ENCODE data around the gene DPH5. TPM values are rescaled to one million over a fixed set of nuclear protein-coding genes. Genes with fewer than 3 reads are reported as not detected.
"Not testable (repeated sequence)": the region's sequence is repeated elsewhere in the genome, so short reads cannot be mapped to it uniquely, and the experiment has no call there.

The DPH5 gene, protein sequence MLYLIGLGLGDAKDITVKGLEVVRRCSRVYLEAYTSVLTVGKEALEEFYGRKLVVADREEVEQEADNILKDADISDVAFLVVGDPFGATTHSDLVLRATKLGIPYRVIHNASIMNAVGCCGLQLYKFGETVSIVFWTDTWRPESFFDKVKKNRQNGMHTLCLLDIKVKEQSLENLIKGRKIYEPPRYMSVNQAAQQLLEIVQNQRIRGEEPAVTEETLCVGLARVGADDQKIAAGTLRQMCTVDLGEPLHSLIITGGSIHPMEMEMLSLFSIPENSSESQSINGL
- total RNA-seq: 10 to 100 TPM in 2 of 4 donors, 1 to 10 TPM in 2; 3.0 to 26.4 (median 8.5) TPM

DNA sequence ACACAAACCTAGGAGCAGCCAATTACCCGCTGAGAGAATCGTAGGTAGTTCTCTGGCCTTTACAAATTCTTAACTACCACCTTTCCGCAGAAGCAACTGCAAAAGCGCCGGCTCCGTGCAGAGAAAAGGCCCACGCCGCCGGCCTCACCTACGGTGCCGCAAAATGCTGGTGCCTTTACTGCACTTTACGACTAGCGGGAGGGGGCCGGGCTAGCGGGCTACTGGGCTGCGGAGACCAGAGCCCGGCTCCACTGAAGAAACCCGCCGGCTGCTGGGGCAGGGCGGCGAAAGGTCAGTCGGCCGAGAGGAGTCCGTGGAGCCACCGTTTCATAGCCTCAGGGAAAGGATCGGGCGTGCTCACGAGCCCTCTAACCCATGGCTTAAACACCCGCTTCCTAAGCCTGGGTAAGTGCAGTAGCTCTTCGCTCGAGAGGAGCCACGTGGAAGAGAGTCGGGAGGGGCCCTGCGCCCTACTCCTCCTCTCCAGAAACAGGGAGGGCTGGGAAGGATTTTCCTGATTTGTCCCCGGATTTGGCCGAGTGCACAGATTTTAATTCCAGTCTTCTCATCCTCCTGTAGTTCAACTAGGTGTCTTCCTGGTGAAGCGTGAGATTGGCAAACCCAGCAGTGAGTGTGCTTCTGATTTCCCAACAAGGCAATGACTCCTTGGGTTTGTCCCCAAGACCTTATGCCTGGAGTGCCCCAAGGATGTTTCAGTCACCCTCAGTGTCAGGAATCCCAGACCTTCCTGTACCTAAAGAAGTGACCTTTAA is at the start of gene DPH5:
DPH5 (minus strand) TSS at position 128 of the 773 bp plus-strand sequence. CDS start 341 bp downstream, outside the sequence.
- Histone ChIP-seq H3K36me3 (no peaks in the 10 kb centered on the region), H3K9me3 (no peaks in the 10 kb centered on the region), H3K4me1 (peaks cover 0 to 11% (median 0%) of the 10 kb centered on the region in 4 donors), H3K27ac (peak within 1 kb of the TSS; percentile 62 to 80 (median 76)), H3K4me3 (peak within 1 kb of the TSS; percentile 50 to 80 (median 65)), H3K27me3 (no peaks in the 10 kb centered on the region)
- DNase-seq: peak; percentile 91 to 96 (median 92)
- peak in 1 of 2 donors; percentile 60 for TF ChIP-seq POLR2A (IDR thresholded peaks at IDR 0.05)
- TF ChIP-seq, protein P1, sequence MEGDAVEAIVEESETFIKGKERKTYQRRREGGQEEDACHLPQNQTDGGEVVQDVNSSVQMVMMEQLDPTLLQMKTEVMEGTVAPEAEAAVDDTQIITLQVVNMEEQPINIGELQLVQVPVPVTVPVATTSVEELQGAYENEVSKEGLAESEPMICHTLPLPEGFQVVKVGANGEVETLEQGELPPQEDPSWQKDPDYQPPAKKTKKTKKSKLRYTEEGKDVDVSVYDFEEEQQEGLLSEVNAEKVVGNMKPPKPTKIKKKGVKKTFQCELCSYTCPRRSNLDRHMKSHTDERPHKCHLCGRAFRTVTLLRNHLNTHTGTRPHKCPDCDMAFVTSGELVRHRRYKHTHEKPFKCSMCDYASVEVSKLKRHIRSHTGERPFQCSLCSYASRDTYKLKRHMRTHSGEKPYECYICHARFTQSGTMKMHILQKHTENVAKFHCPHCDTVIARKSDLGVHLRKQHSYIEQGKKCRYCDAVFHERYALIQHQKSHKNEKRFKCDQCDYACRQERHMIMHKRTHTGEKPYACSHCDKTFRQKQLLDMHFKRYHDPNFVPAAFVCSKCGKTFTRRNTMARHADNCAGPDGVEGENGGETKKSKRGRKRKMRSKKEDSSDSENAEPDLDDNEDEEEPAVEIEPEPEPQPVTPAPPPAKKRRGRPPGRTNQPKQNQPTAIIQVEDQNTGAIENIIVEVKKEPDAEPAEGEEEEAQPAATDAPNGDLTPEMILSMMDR (IDR thresholded peaks at IDR 0.05): no peak

DNA sequence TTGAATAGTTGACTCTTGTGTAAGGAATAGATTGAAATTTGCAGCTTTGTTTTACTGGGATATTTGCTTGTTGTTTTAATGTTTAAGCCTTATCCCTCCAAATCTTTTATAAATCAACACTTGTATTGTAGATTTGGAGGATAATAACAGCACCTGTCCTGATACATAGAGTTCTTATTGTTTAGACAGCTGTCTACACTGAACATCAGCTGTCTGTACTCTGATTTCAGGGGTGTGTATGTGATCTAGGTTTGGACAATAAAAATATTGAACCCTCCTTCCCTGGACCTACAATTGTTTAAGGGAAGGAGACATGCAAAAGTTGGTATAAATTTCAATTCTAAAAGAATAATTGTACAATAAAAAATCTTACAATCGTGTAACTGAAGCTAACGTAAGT is 48.3 kb upstream of the DPH5 start:
- Histone ChIP-seq H3K4me1 (no peaks in the 10 kb centered on the region), H3K27ac (no peak overlapping the region), H3K4me3 (no peak overlapping the region), H3K9me3 (no peaks in the 10 kb centered on the region), H3K36me3 (peaks cover 0 to 7% (median 0%) of the 10 kb centered on the region in 3 donors), H3K27me3 (no peaks in the 10 kb centered on the region)
- DNase-seq: no peak
- TF ChIP-seq, protein P1 (IDR thresholded peaks at IDR 0.05): no peak
- TF ChIP-seq POLR2A (IDR thresholded peaks at IDR 0.05): no peak

DNA sequence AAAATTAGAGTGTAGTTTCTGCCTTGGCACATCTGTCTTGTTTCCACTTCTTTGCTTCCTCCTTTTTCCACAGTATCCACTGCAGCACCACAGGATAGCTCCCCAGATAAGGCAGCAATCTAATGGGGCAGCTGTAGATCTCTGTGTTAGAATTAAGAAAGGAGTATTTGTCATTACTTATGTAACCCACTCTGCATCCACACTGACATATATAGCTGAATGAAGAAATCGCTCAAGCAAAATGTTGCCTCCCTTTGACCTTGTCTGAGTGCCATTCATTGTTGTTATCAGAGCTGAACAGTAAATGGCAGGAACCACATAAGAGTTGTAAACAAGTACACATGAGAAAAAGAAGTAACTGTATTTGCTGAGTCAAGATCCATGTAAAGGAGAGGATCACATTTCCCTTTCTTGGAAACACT is 45.9 kb upstream of the DPH5 start:
- Histone ChIP-seq H3K27ac (no peak overlapping the region), H3K27me3 (no peaks in the 10 kb centered on the region), H3K4me1 (no peaks in the 10 kb centered on the region), H3K36me3 (peaks cover 0 to 7% (median 0%) of the 10 kb centered on the region in 3 donors), H3K9me3 (no peaks in the 10 kb centered on the region), H3K4me3 (no peak overlapping the region)
- TF ChIP-seq, protein P1 (IDR thresholded peaks at IDR 0.05): no peak
- no peak for TF ChIP-seq POLR2A (IDR thresholded peaks at IDR 0.05)
- no peak for DNase-seq

DNA sequence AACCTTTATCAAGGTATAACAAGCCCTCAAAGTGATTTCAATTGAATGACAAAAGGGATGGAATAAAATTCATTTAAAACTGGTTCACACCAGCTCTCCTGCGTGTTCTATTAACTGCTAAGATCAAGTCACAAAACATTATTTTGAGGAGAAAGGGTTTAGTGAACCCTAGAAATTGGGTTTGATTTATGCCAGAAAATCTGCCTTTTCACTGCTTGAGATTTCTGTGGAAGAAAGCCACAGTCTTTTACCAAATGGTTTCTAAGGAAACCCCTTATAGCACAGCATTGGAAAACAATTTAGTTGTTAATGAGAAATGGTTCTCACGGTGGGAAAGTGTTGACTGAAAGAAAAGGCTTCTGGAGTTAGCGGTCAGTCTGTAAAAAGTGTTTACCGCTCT is 43.6 kb upstream of the DPH5 start:
- no peak for TF ChIP-seq POLR2A (IDR thresholded peaks at IDR 0.05)
- TF ChIP-seq, protein P1 (IDR thresholded peaks at IDR 0.05): no peak

DNA sequence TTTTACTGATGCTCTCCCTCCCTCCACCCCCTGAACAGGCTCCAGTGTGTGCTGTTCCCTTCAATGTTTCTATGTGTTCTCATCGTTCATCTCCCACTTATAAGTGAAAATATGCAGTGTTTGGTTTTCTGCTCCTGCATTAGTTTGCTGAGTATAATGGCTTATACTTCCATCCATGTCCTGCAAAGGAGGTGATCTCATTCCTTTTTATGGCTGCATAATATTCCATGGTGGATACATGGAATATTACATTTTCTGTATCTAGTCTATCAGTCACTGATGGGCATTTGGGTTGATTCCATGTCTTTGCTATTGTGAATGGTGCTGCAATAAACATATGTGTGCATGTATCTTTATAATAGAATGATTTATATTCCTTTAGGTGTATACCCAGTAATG is 41.4 kb upstream of the DPH5 start:
- H3K36me3 ChIP-seq, H3K27me3 ChIP-seq, H3K4me3 ChIP-seq, H3K9me3 ChIP-seq, DNase-seq, H3K4me1 ChIP-seq, H3K27ac ChIP-seq: not testable (repeated sequence)

More for the DNA sequence above, 43.6 kb upstream of the DPH5 start:
- Histone ChIP-seq H3K27ac (no peak overlapping the region), H3K9me3 (no peaks in the 10 kb centered on the region), H3K4me1 (no peaks in the 10 kb centered on the region), H3K36me3 (no peaks in the 10 kb centered on the region), H3K27me3 (no peaks in the 10 kb centered on the region), H3K4me3 (no peak overlapping the region)
- DNase-seq: no peak
